HG03354 (cell line): Measurements from ENCODE around the gene CD70.
"Not testable (repeated sequence)": the region's sequence is repeated elsewhere in the genome, so short reads cannot be mapped to it uniquely, and the experiment has no call there.

Source experiments
- ATAC-seq: cut with Tn5 transposase; IDR thresholded peaks from one replicate; pipeline ENCODE4 v1.9.1; 2021; ENCODE audit warnings: mild to moderate bottlenecking; ENCODE audit not compliant: unreplicated experiment, poor library complexity, severe bottlenecking

CD70 gene

DNA sequence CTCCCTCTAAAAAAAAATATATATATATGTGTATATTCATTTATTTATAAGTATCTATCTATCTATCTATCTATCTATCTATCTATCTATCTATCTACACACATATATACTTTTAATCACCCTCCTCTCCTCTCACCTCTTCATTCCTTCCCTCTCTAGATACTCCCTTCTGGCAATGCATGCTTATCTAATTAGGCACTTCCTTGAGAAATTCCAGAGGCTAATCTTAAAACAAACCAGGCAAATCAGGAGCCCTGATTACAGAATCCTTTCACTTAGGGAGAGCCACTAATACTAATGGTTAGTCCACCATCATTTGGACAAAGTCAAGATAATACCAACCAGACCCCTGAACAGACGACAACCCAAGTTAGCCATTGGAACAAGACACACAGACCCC, 17.6 kb downstream of the CD70 start:
- no peak for ATAC-seq

DNA sequence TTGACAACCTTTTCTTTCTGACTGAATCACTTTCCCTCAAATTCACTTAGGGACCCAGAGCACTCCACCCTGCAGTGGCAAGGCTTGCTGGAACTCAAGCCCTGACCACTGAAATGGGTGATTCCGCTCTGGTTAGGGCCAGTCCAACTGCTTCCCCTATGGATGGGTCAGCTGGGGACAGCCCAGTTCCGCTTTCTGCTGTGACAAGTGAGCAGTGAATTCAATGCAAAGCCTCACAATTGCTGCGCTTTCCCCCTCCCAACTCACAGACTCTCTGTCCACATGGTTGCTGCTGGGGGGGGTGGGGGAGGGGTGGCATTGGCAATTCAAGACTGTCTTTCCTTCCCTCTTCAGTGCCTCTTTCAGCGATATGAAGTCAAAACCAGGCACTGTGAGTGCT, 18.7 kb downstream of the CD70 start:
- ATAC-seq: no peak

DNA sequence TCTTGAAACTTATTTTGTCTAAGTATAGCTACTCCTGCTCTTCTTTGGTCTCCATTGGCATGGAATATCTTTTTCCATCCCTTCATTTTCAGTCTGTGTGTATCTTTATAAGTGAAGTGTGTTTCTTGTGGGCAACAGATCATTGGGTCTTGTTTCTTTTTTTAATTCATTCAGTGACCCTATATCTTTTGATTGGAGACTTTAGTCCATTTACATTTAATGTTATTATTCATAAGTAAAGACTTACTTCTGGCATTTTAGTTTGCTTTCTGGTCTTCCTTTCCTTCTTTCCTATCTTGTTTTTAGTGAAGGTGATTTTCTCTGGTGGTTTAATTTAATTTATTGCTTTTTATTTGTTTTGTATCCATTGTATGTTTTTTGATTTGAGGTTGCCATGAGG, 19.8 kb downstream of the CD70 start:
- ATAC-seq: no peak

DNA sequence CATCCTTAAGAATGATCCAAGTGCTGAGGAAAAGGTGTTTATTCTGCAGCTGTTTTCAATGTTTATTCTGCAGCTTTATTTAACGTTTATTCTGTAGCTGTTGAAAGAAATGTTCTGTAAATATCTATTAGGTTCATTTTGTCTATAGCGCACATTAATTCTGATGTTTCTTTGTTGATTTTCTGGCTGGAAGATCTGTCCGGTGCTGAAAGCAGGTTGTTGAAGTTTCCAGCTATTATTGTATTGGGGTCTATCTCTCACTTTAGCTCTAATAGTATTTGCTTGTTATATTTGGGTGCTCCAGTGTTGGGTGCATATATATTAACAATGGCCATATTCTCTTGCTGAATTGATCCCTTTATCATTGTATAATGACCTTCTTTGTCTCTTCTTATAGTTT, 20.2 kb downstream of the CD70 start:
- ATAC-seq: no peak

DNA sequence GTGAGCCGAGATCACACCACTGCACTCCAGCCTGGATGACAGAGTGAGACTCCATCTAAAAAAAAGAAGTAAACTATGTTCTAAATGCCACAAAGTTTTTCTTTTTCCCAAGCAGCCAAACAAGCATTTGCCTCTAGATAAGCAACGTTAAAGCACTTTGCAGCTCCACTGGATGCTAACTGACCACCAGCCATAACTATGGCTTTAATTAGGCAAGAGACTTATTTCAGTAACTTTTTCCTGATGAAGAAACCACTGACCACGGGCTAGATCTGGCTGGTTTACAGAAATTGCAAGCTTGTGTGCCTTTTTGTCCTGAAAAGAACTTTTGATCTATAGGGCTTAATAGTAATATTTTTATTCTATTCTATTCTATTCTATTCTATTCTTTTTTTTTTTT, 22.1 kb downstream of the CD70 start:
- no peak for ATAC-seq

DNA sequence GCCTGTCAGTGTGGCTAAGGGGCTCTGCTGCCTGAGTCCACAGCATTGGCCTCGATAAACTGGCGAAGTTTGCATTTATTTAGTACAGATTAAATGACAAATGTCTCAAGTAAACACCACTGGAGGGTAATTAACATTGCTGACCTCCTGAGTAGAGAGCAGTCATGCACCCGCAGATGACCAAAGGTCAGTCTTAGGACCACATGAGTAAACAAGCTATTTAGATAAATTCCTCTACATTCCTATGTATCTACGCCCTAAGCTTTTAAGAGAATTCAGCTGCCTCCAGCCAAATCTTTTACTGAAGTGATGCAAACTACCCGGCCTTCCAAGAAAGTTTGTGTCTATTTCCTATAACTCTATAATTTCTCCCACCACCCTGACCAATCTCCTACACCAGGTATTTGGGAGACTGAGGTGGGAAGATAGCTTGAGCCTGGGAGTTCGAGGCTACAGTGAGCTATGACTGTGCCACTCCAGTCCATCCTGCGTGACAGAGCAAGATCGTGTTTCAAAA, 22.9 kb downstream of the CD70 start:
- ATAC-seq: no peak

DNA sequence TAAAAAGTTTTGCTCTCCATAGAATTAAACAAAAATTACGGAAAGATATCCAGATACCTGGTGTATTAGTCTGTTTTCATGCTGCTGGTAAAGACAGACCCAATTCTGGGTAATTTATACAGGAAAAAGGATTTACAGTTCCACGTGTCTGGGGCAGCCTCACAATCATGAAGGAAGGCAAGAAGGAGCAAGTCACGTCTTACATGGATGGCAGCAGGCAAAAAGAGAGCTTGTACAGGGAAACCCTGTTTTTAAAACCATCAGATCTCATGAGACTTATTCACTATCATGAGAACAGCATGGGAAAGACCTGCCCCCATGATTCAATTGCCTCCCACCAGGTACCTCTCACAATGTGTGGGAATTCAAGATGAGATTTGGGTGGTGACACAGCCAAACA, 24.2 kb downstream of the CD70 start:
- not testable (repeated sequence) for ATAC-seq

DNA sequence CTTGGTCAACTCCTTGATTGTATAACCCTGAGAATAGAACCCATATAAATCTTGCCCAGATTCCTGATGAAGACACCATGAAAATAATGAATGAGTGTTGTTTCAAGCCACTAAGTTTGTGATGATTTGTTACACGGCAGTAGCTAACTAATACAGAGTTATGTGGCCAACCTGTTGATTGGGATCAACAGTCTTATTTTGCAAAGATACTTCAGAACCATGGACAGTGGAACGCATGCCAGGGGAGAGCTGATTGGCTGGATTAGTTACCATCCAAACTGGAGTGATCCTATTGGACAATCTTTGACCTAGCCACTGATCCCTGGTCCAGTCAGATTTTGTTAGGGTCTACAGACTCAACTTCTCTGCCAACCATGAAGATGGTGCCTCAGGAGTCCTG, 26.6 kb downstream of the CD70 start:
- ATAC-seq: no peak

DNA sequence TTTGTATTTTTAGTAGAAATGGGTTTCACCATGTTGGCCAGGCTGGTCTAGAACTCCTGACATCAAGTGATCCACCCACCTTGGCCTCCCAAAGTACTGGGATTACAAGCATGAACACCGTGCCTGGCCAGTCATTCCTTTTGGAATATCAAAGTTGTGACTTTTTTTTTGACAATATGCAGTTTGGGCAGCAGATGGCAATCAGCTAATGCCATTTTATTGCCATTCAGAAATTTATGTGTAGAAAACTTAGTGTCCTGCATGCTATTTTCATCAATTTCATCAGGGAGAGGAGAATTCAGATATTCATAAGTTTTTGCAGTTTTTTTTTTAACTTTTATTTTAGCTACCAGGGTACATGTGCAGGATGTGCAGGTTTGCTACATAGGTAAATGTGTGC, 28.5 kb downstream of the CD70 start:
- ATAC-seq: not testable (repeated sequence)

DNA sequence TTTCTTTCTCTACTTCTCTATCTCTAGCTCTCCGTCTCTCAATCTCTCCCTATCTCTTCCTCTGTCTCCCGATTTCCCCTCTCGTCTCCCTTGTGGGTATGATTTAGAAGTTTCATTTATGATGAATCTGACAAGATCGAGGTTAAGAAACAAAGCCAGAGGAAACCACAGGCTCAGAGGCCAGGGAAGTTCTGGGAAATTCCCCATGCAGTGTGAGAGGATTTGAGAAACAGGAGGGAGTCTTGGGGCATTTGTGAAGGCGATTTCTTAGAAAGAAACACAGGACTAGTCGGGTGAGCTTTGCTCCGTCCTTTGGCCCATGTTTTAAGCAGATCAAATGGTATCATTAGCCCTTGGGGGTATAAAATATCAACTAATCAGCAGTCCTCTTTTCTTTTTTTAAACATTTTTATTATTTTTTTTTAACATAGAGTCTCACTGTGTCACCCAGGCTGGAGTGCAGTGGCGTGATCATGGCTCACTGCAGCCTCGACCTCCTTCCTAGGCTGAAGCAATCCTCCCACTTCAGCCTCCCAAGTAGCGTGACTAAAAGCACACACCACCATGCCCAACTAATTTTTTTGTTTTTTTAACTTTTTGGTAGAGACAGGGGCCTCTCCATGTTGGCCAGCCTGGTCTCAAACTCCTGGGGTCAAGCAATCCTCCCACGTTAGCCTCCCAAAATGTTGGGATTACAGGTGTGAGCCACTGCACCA, 34.3 kb downstream of the CD70 start:
- no peak for ATAC-seq

DNA sequence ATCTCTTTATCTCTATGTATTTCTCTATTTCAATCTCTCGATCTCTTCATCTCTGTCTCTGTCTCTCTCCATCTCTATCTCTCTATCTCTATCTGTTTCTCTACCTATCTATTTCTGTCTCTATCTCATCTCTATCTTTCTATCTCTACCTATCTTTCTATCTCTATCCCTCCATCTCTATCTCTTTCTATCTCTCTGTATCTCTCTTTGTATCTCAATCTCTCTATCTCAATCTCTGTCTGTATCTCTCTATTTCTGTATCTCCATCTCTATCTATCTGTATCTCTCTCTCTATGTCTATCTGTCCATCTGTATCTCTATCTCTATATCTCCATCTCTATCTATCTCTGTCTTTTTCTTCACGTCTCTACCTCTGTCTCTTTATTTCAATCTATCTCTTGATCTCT, 34.9 kb downstream of the CD70 start:
- no peak for ATAC-seq

DNA sequence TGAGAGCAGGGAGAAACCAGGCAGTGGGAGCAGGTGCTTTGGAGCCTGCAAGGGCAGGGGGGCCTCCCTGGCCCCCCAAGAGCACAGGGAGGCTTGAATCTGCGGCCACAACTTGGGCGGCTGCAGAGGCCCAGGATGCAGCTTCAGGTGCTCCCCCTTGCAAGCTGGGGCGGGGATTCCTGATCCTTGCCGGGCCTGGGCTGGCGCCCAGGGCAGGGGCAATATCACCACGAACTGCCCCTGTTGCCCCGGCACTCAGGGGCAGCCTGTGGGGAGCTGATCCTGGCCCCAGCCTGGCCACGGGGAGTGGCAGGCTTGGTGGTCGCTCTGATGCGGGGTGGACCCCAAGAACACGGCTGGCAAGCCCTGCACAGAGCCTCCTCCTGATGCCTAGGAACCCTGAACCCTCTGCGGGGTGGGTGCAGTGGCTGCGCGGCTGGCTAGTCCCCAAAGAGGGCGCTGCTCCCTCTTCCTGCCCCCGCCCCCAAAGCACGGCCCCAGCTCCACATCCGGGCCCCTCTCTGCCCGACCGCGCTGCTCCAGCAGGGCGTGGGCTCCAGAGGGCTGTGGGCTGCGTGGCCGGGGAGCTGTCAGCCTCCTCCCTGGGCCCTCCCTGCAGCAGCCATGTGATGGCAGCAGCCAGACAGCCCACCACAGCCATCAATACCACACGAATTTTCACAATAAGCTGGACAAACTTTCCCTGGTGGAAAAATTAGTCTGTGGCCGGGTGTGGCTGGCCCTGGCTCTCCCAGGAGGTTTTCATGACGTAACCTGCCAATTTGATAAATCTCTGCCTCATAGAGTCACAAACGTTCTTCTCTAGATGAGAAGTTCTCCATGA, 39.1 kb downstream of the CD70 start:
- peak; percentile 58 for ATAC-seq

DNA sequence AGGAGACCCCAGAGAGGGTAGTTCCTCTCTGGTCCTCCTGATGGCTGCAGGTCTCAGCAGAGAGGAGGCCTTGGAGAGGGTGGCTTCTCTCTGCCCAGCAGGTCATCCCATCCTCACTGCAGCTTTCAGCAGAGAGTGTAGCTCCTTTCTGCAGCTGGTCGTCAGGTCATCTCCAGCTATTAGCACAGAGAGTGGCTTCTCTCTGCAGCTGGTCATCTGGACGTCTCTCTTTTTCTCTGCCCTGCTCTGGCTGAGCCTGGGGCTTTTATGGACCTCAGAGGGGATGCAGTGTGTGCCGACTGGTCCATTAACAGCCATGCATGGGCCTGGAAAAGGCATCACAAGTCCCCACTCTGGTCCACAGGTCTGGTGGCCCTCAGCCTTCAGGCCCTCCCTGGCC, 39.9 kb downstream of the CD70 start:
- ATAC-seq: no peak

DNA sequence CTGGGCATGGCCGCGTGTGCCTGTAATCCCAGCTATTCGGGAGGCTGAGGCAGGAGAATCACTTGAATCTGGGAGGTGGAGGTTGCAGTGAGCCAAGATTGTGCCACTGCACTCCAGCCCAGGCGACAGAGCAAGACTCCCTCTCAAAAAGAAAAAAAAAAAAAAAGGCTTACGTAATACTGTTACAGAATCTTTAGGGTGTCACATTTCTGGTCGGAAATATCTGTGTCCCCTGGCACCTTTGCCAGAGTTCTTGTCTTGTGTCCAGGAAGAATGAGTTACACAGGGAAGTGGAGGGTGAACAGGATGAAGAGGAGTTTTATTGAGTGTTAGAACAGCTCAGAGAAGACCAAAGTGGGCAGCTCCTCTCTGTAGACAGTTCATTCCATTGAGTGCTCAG, 40.3 kb downstream of the CD70 start:
- not testable (repeated sequence) for ATAC-seq

DNA sequence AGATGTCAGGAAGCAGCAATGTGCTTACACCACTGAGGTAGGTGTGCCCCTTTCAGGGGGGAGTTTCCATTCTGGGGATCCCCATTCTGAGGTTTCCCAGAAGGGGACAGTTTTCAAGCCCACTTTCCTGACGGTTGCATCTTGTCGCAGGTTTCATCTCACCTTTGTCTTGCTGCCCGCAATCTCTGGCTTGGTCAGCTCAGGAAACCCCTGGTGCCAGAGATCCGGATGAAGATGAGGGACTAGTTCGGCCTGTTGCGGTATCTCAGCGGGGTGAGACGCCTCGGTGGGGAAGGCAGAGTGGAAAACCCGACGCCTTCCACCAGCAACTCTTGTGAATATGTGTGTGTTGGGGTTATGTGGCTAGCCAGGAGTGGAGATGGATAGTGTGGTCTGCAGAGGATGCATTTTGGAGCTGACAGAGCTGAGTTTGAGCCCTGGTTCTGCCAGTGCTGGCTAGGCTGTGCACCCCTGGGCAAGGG, 47.0 kb downstream of the CD70 start:
- no peak for ATAC-seq

DNA sequence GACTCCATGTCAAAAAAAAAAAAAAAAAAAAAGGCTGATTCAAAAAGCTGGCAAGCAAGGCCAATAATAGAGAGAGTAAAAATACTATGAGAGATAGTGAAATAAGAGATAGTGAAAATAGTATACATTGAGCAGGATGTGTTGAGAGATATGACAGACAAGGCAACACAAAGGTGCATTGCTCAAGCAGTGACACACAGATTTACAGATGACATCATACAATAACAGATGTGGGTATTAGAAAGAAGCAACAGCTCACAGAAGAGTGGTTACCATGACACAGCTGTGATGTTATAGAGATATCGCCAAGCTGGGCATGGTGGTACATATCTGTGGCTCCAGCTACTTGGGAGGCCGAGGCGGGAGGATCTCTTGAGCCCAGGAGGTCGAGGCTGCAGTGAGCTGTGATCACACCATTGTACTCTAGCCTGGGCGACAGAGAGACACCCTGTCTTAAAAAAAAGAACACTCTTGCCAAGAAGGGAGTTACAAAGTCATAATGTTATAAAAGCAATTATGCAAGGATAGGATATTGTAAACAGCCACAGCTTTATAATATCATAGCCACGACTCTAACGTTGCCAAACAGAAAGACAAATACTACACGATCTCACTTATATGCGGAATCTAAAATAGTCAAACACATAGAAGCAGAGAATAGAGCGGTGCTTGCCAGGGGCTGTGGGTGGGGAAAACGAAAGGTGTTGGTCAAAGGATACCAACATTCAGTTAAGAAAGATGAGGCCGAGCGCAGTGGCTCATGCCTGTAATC, 49.8 kb downstream of the CD70 start:
- no peak for ATAC-seq

DNA sequence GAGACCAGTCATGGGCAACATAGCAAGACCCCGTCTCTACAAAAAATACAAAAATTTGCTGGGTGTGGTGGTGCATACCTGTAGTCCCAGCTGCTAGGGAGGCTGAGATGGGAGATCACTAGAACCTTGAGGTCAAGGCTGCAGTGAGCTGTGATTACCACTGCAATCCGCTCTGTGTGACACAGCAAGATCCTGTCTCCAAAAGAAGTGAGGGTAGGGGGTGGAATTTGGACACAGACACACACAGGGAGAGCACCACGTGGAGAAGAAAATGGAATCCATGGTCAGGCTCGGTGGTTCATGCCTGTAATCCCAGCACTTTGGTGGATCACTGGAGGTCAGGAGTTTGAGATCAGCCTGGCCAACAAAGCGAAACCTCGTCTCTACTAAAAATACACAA, 51.4 kb downstream of the CD70 start:
- no peak for ATAC-seq
